ENCODE data around the gene ETV6. TPM values are rescaled to one million over a fixed set of nuclear protein-coding genes. Genes with fewer than 3 reads are reported as not detected.

ETV6 gene
- total RNA-seq, 2 experiments from 2014 or later = 17.1 to 19.3 TPM

GRCh38 chr12:11861864-11862600 is 212.6 kb downstream of the ETV6 start:
- no peak overlapping the region for H3K27ac ChIP-seq (ENCODE audit: low read depth, low read length, poor library complexity, severe bottlenecking)
- H3K4me3 ChIP-seq (ENCODE audit: low read depth, low read length, poor library complexity, severe bottlenecking) = no peak overlapping the region
- peaks cover 11% of the 10 kb centered on the region for H3K4me1 ChIP-seq (ENCODE audit: insufficient read depth, low read length, poor library complexity, severe bottlenecking)
- H3K9me2 ChIP-seq (ENCODE audit: insufficient read depth, low read length) = no peaks in the 10 kb centered on the region
- peaks cover 41% of the 10 kb centered on the region for H3K36me3 ChIP-seq (ENCODE audit: insufficient read depth, low read length)
- H2AFZ ChIP-seq (ENCODE audit: low read length) = no peak overlapping the region
- H3K79me2 ChIP-seq (ENCODE audit: insufficient read depth, low read depth, low read length) = no peaks in the 10 kb centered on the region
- H4K20me1 ChIP-seq (ENCODE audit: insufficient read depth, low read length) = no peaks in the 10 kb centered on the region
- DNase-seq (ENCODE audit: low spot score) = no peak
- ChIA-PET CTCF (ENCODE audit: unreplicated experiment) (no interaction called here), POLR2A (interaction anchor here (0.8 kb wide), 1 partner anchor 151 kb away, joined by 4 read pairs; no protein-coding TSS in a partner anchor)
- H3K9me3 ChIP-seq (ENCODE audit: low read length) = peaks cover 7% of the 10 kb centered on the region; the same call in 1 of the 2 replicates
- TF ChIP-seq CTCF (conservative IDR thresholded peaks at IDR 0.05; ENCODE audit: low read length) (no peak), EZH2phosphoT487 (IDR thresholded peaks at IDR 0.05; ENCODE audit: borderline replicate concordance, low read depth, low read length) (no peak)
- BruUV-seq (replicated peaks) = no TSS peak
- intact Hi-C loops (cut with micrococcal nuclease; ENCODE audit: unreplicated experiment) = no loop called here
- H3K4me2 ChIP-seq (ENCODE audit: low read length) = no peak overlapping the region

GRCh38 chr12:11862798-11863197 is 213.3 kb downstream of the ETV6 start:
- Histone ChIP-seq H3K4me3 (ENCODE audit: low read depth, low read length, poor library complexity, severe bottlenecking) (no peak overlapping the region), H2AFZ (ENCODE audit: low read length) (no peak overlapping the region), H3K4me2 (ENCODE audit: low read length) (no peak overlapping the region), H3K4me1 (ENCODE audit: insufficient read depth, low read length, poor library complexity, severe bottlenecking) (peaks cover 11% of the 10 kb centered on the region), H4K20me1 (ENCODE audit: insufficient read depth, low read length) (no peaks in the 10 kb centered on the region), H3K27ac (ENCODE audit: low read depth, low read length, poor library complexity, severe bottlenecking) (no peak overlapping the region), H3K9me3 (ENCODE audit: low read length) (peaks cover 7% of the 10 kb centered on the region; the same call in 1 of the 2 replicates), H3K9me2 (ENCODE audit: insufficient read depth, low read length) (no peaks in the 10 kb centered on the region), H3K36me3 (ENCODE audit: insufficient read depth, low read length) (peaks cover 46% of the 10 kb centered on the region), H3K79me2 (ENCODE audit: insufficient read depth, low read depth, low read length) (no peaks in the 10 kb centered on the region)
- POLR2A ChIA-PET = interaction anchor here (0.8 kb wide), 1 partner anchor 150 kb away, joined by 4 read pairs; no protein-coding TSS in a partner anchor
- intact Hi-C loops (cut with micrococcal nuclease; ENCODE audit: unreplicated experiment) = no loop called here
- TF ChIP-seq CTCF (conservative IDR thresholded peaks at IDR 0.05; ENCODE audit: low read length) (no peak), EZH2phosphoT487 (IDR thresholded peaks at IDR 0.05; ENCODE audit: borderline replicate concordance, low read depth, low read length) (no peak)
- no TSS peak for BruUV-seq (replicated peaks)
- DNase-seq (ENCODE audit: low spot score) = no peak
- CTCF ChIA-PET (ENCODE audit: unreplicated experiment) = no interaction called here

- H3K9me2 ChIP-seq (ENCODE audit: insufficient read depth, low read length) = no peaks in the 10 kb centered on the region
- H3K79me2 ChIP-seq (ENCODE audit: insufficient read depth, low read depth, low read length) = no peaks in the 10 kb centered on the region
- H3K36me3 ChIP-seq (ENCODE audit: insufficient read depth, low read length) = peaks cover 49% of the 10 kb centered on the region
- H3K4me2 ChIP-seq (ENCODE audit: low read length) = no peak overlapping the region
- peaks cover 7% of the 10 kb centered on the region; the same call in 1 of the 2 replicates for H3K9me3 ChIP-seq (ENCODE audit: low read length)
- no peaks in the 10 kb centered on the region for H4K20me1 ChIP-seq (ENCODE audit: insufficient read depth, low read length)
- intact Hi-C loops (cut with micrococcal nuclease; ENCODE audit: unreplicated experiment) = no loop called here
- TF ChIP-seq EZH2phosphoT487 (IDR thresholded peaks at IDR 0.05; ENCODE audit: borderline replicate concordance, low read depth, low read length) (no peak), CTCF (conservative IDR thresholded peaks at IDR 0.05; ENCODE audit: low read length) (no peak)
- no peak overlapping the region for H2AFZ ChIP-seq (ENCODE audit: low read length)
- H3K4me1 ChIP-seq (ENCODE audit: insufficient read depth, low read length, poor library complexity, severe bottlenecking) = peaks cover 11% of the 10 kb centered on the region
- no peak for DNase-seq (ENCODE audit: low spot score)
- BruUV-seq (replicated peaks) = no TSS peak
- no peak overlapping the region for H3K27ac ChIP-seq (ENCODE audit: low read depth, low read length, poor library complexity, severe bottlenecking)
- POLR2A ChIA-PET = interaction anchor here (0.6 kb wide), 1 partner anchor 779 kb away, joined by 3 read pairs; no protein-coding TSS in a partner anchor
- CTCF ChIA-PET (ENCODE audit: unreplicated experiment) = no interaction called here
- no peak overlapping the region for H3K4me3 ChIP-seq (ENCODE audit: low read depth, low read length, poor library complexity, severe bottlenecking)
These were observed 214.0 kb downstream of the ETV6 start for GRCh38 chr12:11863478-11863906.
